NCI-H2107 treated with DMSO at 0.1 percent for 48 hours (cell line): ENCODE data around the gene LMBRD1.
A peak's percentile ranks its signal among the peaks of the same experiment; 100 is the strongest.
"Not testable (repeated sequence)": the region's sequence is repeated elsewhere in the genome, so short reads cannot be mapped to it uniquely, and the experiment has no call there.

ENCODE experiments used
- DNase-seq: peaks from one replicate; lab custom pipeline; 2025; ENCODE audit not compliant: unreplicated experiment; lab: John Stamatoyannopoulos, UW

LMBRD1 gene

DNA sequence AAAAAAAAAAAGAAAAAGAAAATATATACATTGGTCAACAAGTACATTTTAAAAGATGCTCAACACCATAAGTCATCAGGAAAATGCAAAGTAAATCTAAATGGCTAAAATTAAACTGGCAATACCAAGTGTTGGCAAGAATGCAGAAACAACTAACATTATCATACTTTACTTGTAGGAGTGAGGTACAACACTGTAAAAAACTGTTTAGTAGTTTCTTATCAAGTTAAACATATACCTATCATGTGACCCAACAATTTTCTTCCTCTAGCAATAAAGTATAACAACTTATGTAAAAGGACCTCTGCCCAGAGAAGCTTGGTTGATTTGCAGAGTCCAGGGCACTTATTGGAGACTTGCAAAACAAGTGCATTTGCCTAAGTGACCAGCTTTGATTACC, 40.4 kb downstream of the LMBRD1 start:
- DNase-seq, result no peak

DNA sequence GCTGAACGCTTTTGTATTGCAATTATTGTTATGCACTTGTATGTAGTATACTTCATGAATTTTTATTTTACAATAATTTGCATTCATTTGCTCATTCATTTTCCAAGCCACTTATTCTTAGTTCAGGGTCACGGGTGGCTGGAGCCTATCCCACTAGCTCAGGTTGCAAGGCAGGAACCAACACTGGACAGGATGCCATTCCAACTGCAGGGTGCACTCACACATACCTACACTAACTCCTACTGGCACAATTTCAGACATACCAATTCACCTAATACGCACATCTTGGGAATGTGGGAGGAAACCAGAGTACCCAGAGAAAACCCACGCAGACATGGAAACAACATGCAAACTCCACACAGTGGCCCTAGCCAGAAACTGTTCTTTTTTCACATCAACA, 61.8 kb downstream of the LMBRD1 start:
- DNase-seq, result no peak

GRCh38 chr6:69732640-69733039, 64.2 kb downstream of the LMBRD1 start:
- no peak for DNase-seq

GRCh38 chr6:69732045-69732444, 64.8 kb downstream of the LMBRD1 start:
- no peak for DNase-seq

GRCh38 chr6:69729870-69730449, 66.8 kb downstream of the LMBRD1 start:
- peak; percentile 13 for DNase-seq

DNA sequence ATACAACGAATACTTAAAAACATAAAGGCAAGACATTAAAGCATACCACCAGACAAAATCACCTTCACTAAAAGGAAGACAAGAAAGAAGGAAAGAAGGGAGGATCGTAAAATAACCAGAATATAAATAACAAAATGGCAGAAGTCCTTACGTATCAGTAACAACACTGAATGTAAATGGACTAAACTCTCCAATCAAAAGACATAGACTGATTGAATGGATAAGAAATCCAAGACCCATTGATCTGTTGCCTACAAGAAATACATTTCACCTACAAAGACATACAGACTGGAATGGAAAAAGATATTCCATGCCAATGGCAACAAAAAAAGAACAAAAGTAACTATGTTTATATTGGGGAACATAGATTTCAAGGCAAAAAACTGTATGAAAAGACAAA, 74.1 kb downstream of the LMBRD1 start:
- no peak for DNase-seq

DNA sequence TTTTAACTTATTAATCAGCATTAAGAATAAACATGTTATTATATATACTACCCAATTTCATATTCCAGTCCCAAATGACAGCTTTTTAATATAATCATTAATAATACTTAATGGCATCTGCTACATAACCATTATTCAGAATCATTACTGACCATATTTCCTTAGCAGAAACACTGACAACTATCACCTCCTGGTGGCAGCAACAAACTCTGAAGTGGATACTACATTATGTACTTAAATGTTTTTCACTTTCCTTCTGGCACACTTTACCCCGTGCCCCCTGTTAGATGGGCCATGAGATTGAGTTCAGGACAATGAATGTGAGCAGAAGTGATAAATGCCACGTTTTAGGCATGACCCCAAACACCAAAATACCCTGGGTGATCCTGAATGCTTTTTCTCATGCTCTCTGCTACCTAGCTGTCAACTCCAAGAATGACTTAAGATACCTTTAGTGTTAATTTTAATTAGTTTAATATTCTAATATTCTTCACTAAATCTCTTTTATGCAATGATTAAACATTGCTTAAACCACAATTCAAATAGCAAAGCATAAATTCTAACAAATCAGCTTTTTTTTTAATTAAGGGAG, 77.1 kb downstream of the LMBRD1 start:
- DNase-seq, result no peak

GRCh38 chr6:69706724-69707123, 90.1 kb downstream of the LMBRD1 start:
- no peak for DNase-seq

DNA sequence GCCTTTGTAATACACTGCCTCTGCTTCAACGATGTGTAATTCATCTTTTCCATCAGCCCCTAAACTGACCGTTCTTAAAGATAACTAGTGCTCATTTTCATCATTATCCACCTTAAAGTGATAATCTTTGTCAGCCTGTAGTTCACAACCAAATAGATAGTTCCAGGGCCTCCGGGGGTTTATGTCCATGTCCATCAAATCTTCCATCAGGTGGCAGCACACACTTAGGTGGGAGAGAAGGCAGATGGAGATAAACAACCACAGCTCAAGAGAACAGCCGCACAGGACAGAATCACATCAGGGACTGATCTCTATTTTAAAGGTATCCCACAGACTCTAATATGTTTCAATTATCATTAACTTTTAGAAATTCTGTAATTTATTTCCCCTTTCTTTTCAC, 90.9 kb downstream of the LMBRD1 start:
- no peak for DNase-seq

DNA sequence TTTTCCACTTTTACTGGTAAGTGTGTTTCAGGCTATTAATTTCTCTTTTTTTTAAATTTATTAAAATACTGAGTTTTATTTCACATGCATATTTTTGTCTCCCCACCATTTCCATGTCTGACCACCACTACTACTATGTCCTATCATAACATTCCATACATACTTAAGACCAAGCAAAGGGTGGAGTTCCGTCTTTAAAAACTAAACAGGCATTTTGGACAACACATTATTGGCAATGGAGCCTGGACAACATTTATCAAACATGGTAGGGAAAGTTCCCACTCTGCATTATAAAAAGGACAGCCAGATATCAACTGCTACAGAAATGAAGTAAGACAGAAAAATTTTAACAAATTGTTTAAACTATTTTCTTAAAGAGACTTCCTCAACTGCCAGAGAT, 91.9 kb downstream of the LMBRD1 start:
- no peak for DNase-seq

- DNase-seq, result no peak
Observed at GRCh38 chr6:69699655-69700054, 97.2 kb downstream of the LMBRD1 start.

GRCh38 chr6:69696273-69696672, 100.5 kb downstream of the LMBRD1 start:
- no peak for DNase-seq

DNA sequence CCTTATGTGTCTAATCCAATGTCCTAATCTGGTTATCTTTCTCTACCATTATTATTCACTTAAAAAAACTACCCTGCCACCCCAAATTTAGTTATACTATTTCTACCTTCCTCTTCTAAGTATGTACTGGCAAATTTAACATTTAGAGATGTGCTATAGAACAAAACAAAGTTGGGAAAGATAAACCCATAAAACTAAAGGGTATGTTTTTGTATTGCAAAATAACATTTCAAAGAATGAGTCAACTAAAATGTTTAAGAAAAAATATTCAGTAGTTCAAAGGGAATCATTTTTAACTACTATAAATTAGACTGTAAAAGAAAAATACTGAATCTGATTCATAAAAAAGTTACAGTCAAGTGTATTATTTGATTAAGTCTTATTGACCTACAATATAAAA, 103.0 kb downstream of the LMBRD1 start:
- DNase-seq, result no peak

DNA sequence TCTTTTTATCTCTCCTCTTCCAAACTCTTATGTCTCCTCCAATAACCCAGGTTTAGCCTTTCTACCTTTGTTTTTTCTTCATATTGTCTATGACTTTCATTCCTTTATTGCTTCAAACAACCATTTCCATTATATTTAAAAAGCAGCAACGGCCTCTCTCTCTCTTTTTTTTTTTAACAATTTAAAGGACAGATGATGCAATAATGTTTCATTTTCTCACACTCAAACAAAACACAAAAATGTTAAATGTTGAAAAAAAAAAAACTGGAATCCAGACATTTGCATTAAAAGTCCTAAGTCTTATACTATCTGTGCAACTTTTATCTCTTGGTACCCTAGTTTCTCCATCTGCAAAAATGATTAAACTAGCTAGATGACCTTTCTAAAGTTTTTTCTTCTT, 105.8 kb downstream of the LMBRD1 start:
- no peak for DNase-seq

DNA sequence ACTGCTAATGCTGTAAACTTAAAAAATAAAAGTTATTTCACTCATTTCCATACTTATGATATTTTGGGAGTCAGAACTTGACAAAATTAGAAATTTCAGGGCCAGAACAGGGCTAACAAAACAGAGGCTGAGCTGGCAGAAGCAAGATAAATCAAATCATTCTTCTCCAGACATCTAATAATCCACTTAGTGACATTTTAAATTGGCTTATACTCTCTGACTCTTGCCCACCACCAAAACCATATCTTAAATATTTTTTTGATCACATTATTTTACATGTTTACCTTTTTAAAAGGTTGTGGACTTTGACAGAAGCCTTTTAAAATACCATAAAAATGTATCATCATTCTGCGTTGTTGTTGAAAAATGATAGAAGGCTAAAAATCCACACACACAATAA, 116.5 kb downstream of the LMBRD1 start:
- DNase-seq, result no peak

DNA sequence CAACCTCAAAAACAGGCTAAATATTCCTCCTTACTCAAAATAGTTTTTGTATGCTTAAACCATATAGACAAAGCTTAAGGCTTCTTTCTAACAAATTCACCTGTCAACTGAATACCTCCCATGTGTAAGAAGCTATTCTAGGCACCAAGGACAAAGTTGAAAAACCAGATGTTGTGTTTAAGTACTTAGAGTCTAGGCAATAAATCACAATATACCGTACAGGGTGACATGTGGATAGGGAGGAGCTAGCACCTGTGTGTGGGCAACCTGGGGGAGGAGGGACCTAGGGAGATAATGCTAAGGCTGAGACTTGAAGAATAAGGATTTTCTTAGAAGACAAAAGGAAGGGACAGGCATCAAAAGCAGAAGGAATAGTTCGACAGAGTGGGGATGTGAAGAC, 123.5 kb downstream of the LMBRD1 start:
- no peak for DNase-seq

- no peak for DNase-seq
Observed at GRCh38 chr6:69668916-69669315, 127.9 kb downstream of the LMBRD1 start.

- DNase-seq, result not testable (repeated sequence)
Observed at GRCh38 chr6:69666779-69667178, 130.0 kb downstream of the LMBRD1 start.

DNA sequence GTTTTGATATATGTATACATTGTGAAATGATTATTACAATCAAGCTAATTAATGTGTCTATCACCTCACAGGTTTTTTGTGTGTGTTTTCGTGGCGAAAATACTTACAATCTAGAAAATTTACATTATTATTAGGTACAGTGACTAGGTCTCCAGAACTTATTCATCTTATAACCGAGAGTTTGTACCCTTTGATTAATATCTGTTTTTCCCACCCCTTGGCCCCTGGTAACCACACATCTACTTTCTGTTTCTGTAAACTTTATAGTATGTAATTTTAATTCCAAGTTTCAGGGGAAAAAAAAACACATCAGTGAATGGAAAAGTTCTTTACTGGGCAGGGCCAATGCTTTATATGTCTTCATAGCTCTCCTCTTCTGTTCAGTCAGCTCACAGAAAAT, 131.4 kb downstream of the LMBRD1 start:
- DNase-seq, result no peak

GRCh38 chr6:69664551-69664950, 132.3 kb downstream of the LMBRD1 start:
- no peak for DNase-seq

- DNase-seq, result no peak
Observed at GRCh38 chr6:69663215-69663614, 133.6 kb downstream of the LMBRD1 start.

DNA sequence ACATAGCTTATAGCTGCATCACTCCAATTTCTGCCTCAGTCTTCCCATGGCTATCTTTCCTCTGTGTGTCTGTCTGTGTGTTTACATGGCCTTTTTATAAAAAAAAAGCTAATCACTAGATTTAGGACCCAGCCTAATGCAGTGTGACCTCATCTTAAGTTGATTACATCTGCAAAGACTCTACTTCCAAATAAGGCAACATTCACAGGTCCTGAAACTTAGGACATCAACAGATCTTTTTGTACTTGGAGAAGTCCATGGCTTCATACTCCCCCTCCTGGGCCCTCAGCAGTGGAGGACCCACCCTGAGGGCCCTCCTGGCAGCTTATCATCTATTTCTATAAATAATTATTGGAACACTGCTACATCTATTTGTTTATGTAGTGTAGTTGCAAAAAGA, 146.1 kb downstream of the LMBRD1 start:
- no peak for DNase-seq

- no peak for DNase-seq
Observed at GRCh38 chr6:69647726-69648125, 149.1 kb downstream of the LMBRD1 start.
